ENCODE data around the gene TRIM9.

Gene TRIM9

GRCh38 chr14:51094901-51095853, at the start of gene TRIM9:
TSS of gene TRIM9 (minus strand) at chr14:51095105. CDS start at chr14:51094939, 166 bp downstream.
- peak; percentile 93 for DNase-seq

- no peak for DNase-seq
Measured at GRCh38 chr14:51140856-51141255, 46.0 kb upstream of the TRIM9 start.

- no peak for DNase-seq
Measured at GRCh38 chr14:51140338-51140737, 45.4 kb upstream of the TRIM9 start.

- no peak for DNase-seq
Measured at GRCh38 chr14:51139121-51139681, 44.3 kb upstream of the TRIM9 start.

- no peak for DNase-seq
Measured at GRCh38 chr14:51138404-51139103, 43.6 kb upstream of the TRIM9 start.

- DNase-seq = no peak
Measured at GRCh38 chr14:51131516-51131915, 36.6 kb upstream of the TRIM9 start.

- DNase-seq = no peak
Measured at GRCh38 chr14:51129130-51129529, 34.2 kb upstream of the TRIM9 start.

- no peak for DNase-seq
Measured at GRCh38 chr14:51124029-51124428, 29.1 kb upstream of the TRIM9 start.

- DNase-seq = no peak
Measured at GRCh38 chr14:51121096-51121495, 26.2 kb upstream of the TRIM9 start.

GRCh38 chr14:51119411-51120051, 24.6 kb upstream of the TRIM9 start:
- no peak for DNase-seq

- no peak for DNase-seq
Measured at GRCh38 chr14:51118993-51119392, 24.1 kb upstream of the TRIM9 start.

- no peak for DNase-seq
Measured at GRCh38 chr14:51117593-51117992, 22.7 kb upstream of the TRIM9 start.

- DNase-seq = no peak
Measured at GRCh38 chr14:51116682-51117081, 21.8 kb upstream of the TRIM9 start.

GRCh38 chr14:51109651-51110050, 14.7 kb upstream of the TRIM9 start:
- DNase-seq = no peak

- no peak for DNase-seq
Measured at GRCh38 chr14:51107801-51108200, 12.9 kb upstream of the TRIM9 start.

GRCh38 chr14:51104467-51104866, 9.6 kb upstream of the TRIM9 start:
- no peak for DNase-seq

GRCh38 chr14:51097287-51097686, 2.4 kb upstream of the TRIM9 start:
- no peak for DNase-seq

- no peak for DNase-seq
Measured at GRCh38 chr14:51096870-51097269, 2.0 kb upstream of the TRIM9 start.

GRCh38 chr14:51095854-51096823, 1.2 kb upstream of the TRIM9 start:
- DNase-seq = no peak

GRCh38 chr14:51094282-51094821, 553 bp downstream of the TRIM9 start:
- DNase-seq = peak; percentile 12

Data from activated CD4-positive, alpha-beta T cell treated with anti-CD3 and anti-CD28 coated beads, Interleukin-2, amount 50 U/mL, for 16 hours (primary cell).